Subcutaneous adipose tissue (tissue), 4 donors: ENCODE measurements around the gene TSKU. TPM values are rescaled to one million over a fixed set of nuclear protein-coding genes. Genes with fewer than 3 reads are reported as not detected.

Experiments used
- CTCF ChIP-seq: fragments of 450-650 bp; IDR thresholded peaks from one replicate; pipeline ENCODE4 v1.5.1; 2016; ENCODE audit warnings: low read depth, mild to moderate bottlenecking, control low read depth, antibody characterized with exemption, moderate library complexity
- total RNA-seq, 4 donors: library from RNA; depleted of rRNA; stranded (reverse); fragments of >200 nt; gene quantifications; one replicate each; pipeline ENCODE4 v1.1.0, GENCODE V29; 2016

TSKU gene
- total RNA-seq, 4 donors from 2014 or later: 78.9 to 385 (median 157) TPM

- no peak for TF ChIP-seq CTCF
These were observed 4.1 kb downstream of the TSKU start for GRCh38 chr11:76787271-76787670.

DNA sequence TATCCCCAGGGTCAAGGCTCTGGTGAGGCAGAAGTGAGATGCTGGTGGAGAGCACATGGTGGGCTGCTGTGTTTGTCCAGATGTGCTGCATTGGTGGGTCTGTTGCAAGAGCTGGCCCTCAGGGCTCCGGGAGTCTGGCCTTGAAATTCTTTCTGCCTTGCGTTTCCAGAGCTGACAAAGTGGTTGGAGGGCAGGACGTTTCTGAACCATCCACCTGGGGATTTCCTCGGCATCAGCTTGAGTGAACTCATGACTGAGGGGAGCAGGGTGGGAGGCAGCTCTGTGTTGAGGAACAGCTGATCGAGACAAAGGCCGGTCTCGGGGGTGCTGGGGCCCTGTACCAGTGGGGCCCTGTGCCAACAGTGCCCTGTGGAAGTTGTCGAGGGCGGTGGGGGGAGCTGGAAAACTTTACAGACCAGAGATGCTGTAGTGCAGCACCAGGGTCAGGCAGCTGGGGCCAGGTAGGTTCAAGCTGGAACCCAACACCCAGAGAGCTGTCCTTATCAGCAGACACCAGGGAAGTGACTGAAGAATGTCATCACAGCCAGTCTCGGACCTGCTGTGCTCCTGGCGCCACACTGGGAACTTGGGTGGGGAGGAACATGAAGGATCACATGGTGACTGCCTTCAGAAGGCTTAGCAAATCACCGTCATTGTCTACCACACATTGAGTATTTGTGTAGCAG, 4.9 kb downstream of the TSKU start:
- no peak for TF ChIP-seq CTCF

DNA sequence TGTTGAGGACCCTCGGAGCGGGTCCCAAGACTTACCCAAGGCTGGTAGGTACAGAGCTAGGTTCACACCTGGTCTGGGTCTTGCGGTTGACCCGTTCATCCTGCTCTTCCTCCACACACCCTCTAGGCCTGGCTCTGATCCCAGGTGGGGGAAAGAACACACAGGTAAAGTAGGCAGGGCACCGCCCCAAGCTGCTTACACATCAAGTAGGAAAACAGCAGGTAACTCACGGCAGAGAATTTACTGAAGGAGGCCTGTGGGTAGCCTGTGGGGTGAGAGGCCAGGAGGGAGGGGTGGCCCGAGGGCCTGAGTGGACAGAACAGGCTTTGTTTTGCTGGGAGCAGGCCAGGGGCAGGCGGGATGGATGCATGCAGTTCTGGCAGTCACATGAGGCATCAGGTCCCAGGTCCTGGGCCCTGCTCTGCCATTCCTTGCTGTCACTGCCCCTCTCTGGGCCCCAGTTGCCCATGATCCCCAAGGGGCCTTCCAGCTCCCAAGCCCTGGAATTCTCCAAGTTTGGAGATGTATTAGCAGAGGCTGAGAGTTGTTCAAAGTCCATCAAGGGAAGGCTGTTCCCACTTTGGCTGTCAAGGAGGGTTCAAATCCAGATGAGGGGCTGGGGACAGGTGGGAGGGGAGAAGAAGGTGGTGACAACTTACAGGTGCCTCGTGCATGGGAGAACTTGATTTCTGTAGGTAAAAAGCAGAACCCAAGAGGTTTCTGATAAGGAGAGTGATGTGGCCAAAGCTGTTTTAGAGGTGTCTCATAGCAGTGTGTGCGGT, 5.7 kb downstream of the TSKU start:
- no peak for TF ChIP-seq CTCF

GRCh38 chr11:76789443-76789719, 6.2 kb downstream of the TSKU start:
- no peak for TF ChIP-seq CTCF

GRCh38 chr11:76790251-76790650, 7.1 kb downstream of the TSKU start:
- TF ChIP-seq CTCF: no peak

DNA sequence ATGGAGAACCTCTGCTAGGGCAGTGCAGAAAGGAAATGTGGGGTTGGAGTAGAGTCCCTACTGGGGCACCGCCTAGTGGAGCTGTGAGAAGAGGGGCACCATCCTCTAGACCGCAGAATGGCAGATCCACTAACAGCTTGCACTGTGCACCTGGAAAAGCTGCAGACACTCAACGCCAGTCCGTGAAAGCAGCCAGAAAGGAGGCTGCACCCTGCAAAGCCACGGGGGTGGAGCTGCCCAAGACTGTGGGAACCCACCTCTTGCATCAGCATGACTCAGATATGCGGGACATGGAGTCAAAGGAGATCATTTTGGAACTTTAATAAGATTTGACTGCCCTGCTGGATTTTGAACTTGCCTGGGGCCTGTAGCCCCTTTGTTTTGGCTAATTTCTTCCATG, 8.7 kb downstream of the TSKU start:
- no peak for TF ChIP-seq CTCF

DNA sequence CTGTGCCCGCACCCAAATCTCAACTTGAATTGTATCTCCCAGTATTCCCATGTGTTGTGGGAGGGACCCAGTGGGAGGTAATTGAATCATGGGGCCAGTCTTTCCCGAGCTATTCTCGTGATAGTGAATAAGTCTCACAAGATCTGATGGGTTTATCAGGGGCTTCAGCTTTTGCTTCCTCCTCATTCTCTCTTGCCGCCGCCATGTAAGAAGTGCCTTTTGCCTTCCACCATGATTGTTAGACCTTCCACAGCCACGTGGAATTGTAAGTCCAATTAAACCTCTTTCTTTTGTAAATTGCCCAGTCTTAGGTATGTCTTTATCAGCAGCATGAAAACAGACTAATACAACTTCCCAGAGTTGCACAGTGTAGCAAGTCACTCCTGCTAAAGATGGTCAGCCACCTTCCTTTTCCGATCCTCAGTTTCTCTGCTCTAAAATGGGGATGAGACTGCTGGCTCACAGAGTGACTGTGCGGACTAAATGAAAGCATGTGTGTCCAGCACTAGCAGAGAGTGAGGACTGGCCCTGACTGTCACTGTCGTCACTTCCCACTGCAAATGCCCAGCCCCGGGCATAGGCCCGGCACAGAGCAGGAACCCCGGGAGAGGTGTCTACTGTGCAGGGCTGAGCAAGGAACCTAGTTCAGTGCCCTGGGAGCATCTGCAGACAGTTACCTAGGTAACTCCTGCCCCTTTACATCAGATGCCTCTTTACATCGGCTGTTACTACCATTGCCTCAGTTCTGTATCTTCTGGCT, 9.5 kb downstream of the TSKU start:
- no peak for TF ChIP-seq CTCF
